ENCODE data around the gene AGAP6.
"Not testable (repeated sequence)": the region's sequence is repeated elsewhere in the genome, so short reads cannot be mapped to it uniquely, and the experiment has no call there.

Gene AGAP6

GRCh38 chr10:49988376-49988775 lies at the start of gene AGAP6:
TSS of gene AGAP6 (plus strand) at chr10:49988406. CDS start at chr10:49988716, 310 bp downstream.
- DNase-seq (ENCODE audit: low read depth in 2 of 2): not testable (repeated sequence)

DNA sequence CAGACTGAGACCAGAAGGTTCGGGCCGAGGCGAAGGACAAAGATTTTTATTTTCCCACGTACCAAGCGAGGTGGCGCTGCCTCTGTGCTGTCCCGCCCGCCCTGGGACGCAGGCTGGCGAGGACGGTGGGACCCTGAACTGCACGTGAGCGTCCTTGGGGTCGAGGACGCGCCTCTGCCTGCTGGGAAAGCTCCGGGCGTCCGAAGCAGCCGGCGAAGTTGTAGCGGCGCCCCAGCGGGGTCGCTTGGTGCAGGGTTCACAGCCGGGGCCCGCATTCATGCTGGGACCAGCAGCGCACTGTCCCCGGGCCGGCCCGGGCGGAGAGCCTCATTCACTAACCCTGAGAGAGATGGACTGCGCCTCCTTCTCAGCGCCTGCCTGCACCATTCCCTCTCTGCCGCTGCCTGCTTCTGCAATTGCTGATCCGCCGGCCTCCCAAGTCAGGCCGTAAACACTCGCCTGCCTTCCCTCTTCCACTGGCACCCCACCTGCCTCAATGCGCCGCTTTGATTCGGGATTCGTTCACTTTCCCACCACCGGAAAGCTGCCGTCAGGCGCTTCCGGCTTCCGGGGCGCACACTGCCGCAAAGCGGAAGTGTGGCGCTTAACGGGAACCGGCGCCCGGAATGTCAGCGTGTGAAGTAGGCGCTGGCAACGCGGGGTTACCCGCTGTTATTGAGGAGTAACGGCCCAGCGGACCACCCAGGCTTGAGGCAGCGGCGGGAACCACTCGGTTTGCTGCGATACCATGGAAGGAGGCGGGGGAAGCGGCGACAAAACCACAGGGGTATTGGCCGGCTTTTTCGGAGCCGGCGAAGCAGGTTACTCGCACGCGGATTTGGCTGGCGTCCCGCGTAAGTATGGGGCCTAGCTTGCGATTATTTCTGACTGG lies 46.5 kb upstream of the AGAP6 start, which contains the start of the genes PARG and TIMM23B:
PARG (minus strand) TSS at position 581 of the 892 bp plus-strand sequence; CDS start at position 279, 302 bp downstream.
TIMM23B (plus strand) TSS at position 607 of the 892 bp plus-strand sequence; CDS start at position 749, 142 bp downstream.
- DNase-seq (ENCODE audit: low read depth in 2 of 2): peak; percentile 31 to 42

GRCh38 chr10:49942339-49942705 lies 45.9 kb upstream of the AGAP6 start:
- not testable (repeated sequence) for DNase-seq (ENCODE audit: low read depth in 2 of 2)

DNA sequence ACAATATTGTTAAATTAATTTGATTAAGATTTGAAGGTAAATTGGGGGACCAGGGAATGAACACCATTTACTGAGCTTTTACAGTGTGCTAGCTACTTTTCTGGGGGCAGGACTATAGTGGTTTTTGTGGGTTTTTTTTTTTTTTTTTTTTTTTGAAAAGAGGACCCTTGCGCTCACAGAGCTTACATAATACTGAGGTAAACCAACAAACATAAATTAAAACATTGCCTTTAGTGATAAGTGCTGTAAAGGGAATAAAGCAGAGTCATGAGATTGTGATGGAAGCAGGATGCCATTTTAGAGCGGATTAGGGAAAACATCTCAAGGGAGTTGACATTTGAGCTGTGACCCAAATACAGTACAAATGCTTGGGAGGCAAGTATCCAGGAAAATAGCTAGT lies 44.6 kb upstream of the AGAP6 start:
- DNase-seq (ENCODE audit: low read depth in 2 of 2): not testable (repeated sequence)

DNA sequence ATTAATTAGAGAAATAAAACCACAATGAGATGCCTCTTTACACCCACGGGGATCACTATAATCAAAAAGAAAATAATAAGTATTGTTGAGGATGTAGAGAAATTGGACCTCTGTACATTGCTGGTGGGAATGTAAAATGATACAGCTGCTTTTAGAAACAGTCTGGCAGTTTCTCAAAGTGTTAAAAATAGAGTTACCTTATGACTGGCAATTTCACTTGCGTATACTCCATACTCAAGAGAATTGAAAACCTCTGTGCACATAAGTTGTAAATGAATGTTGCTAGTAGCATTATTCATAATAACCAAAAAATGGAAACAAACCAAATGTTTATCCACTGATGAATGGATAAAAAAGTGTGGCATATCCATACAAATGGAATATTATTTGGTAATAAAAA lies 40.1 kb upstream of the AGAP6 start:
- not testable (repeated sequence) for DNase-seq (ENCODE audit: low read depth in 2 of 2)

- not testable (repeated sequence) for DNase-seq (ENCODE audit: low read depth in 2 of 2)
Observed at GRCh38 chr10:49948737-49949136, 39.5 kb upstream of the AGAP6 start.

GRCh38 chr10:49952006-49952405 lies 36.2 kb upstream of the AGAP6 start:
- DNase-seq (ENCODE audit: low read depth in 2 of 2): not testable (repeated sequence)

- DNase-seq (ENCODE audit: low read depth in 2 of 2): not testable (repeated sequence)
Observed at GRCh38 chr10:49953122-49953521, 35.1 kb upstream of the AGAP6 start.

GRCh38 chr10:49970331-49970857 lies 17.8 kb upstream of the AGAP6 start:
- DNase-seq (ENCODE audit: low read depth in 2 of 2): not testable (repeated sequence)

DNA sequence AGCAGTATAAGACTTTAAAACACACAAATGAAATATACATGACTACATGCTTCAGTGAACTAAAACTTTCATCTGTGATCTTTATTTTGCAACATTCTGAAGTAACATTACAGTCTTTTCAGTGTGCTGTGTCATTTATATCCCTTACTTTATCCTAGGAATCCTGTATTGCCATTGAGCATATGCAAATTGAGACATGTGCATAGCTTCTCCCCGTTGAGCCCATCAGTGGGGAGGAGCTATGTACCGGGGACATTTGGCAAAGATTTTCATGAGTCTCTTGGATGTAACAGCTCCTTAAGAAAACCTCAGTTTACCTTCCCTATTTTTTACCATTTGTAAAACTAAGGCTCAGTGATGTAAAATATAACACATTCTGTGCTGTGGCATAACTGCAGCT lies 16.7 kb upstream of the AGAP6 start:
- DNase-seq (ENCODE audit: low read depth in 2 of 2): not testable (repeated sequence)

GRCh38 chr10:49972094-49972493 lies 16.1 kb upstream of the AGAP6 start:
- not testable (repeated sequence) for DNase-seq (ENCODE audit: low read depth in 2 of 2)

DNA sequence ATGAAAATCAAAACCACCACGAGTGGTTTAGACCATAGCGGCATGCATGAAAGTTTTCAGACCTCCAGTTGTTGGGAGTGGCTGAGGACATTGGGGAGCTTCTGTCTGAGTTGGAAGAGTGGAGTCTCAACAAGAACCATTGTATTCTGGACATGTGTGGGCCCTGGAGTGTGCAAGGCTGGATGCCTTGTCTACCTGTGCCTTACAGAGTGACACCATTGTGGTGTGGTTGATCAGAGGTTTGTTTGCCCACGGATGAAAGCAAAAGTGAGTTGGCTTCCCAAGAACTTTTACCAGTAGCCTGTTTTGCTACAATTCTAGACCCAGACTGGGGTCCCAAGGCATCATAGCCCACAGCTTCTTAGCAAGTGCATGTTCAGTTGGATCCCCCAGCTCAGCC lies 10.4 kb upstream of the AGAP6 start:
- not testable (repeated sequence) for DNase-seq (ENCODE audit: low read depth in 2 of 2)

- DNase-seq (ENCODE audit: low read depth in 2 of 2): not testable (repeated sequence)
Observed at GRCh38 chr10:49987207-49987606, 999 bp upstream of the AGAP6 start.

DNA sequence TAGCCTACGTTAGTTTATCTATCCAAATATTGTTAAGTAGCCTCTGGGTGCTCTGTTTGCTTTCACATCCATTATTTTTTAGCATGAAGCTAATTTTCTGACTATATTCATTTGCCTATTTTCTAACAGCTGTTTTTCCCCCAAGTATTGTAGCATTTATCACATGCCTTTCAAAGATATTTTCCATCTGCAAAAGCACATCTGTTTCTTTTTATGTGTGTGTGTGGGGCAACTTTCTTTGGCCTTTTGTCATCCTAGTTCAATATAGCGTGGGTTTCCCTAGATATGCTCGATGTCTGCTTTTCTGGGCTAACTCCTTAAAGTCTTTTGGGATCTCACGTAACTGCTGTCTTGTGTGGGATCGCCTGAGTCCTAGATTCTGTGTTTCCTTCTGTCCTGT lies 7.1 kb downstream of the AGAP6 start:
- DNase-seq (ENCODE audit: low read depth in 2 of 2): not testable (repeated sequence)

- DNase-seq (ENCODE audit: low read depth in 2 of 2): not testable (repeated sequence)
Observed at GRCh38 chr10:50014024-50014423, 25.8 kb downstream of the AGAP6 start.

DNA sequence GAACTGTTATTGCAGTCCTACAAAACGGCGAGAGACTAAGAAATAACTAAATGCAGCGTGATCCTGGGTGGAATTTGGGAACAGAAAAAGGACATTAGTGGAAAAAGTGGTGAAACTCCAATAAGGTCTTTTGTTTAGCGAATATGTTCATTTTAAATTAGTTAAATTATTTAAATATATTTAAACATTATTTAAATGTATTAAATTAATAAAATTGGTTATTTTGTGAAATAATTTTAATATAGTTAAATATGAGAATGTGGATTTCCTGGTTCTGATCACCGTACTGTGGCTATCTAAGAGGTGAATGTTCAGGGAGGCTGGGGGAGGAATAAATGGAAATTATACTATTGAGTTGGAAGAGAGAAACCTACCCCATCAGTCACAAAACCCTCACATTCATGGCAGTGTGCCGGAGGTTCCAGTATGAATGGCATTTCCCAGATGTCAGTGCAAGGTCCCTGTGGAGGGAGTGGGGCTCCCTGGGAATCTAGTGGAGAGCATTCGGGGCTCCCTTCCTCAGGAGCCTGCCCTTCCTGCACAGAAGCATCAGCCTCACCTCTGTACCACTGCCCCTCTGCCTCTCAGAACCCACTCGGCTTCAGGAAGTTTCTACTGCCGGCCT lies 27.5 kb downstream of the AGAP6 start:
- not testable (repeated sequence) for DNase-seq (ENCODE audit: low read depth in 2 of 2)

- not testable (repeated sequence) for DNase-seq (ENCODE audit: low read depth in 2 of 2)
Observed at GRCh38 chr10:50016926-50017325, 28.7 kb downstream of the AGAP6 start.

- DNase-seq (ENCODE audit: low read depth in 2 of 2): not testable (repeated sequence)
Observed at GRCh38 chr10:50017646-50018045, 29.4 kb downstream of the AGAP6 start.

DNA sequence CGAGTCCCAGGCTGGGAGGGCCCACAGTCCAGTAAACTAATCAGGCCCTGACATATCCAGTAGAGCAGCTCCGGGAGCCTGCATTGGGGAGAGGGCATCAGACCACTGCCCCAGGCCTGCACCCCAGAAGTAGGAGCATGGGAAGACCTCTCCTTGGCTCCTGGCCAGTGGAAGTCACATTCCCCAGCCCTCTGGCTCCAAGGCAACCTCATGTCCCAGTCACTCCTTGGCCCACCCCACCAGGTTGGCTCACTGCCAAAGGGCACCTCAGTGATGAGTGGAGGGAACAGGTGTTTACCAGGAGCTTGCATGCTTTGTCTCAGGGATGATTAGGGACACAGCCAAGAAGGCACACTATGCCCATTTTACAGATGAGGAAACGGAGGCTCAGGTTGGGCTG lies 31.1 kb downstream of the AGAP6 start:
- not testable (repeated sequence) for DNase-seq (ENCODE audit: low read depth in 2 of 2)

GRCh38 chr10:50020451-50021024 lies 32.3 kb downstream of the AGAP6 start:
- DNase-seq (ENCODE audit: low read depth in 2 of 2): not testable (repeated sequence)

GRCh38 chr10:50021646-50022045 lies 33.4 kb downstream of the AGAP6 start:
- DNase-seq (ENCODE audit: low read depth in 2 of 2): no peak

Measured in fibroblast of skin of left biceps (primary cell).